Activated CD4-positive, alpha-beta memory T cell treated with anti-CD3 and anti-CD28 coated beads for 36 hours (primary cell): ENCODE results near the gene IRF3. TPM values are rescaled to one million over a fixed set of nuclear protein-coding genes. Genes with fewer than 3 reads are reported as not detected.

ENCODE experiments used
- CTCF ChIA-PET: fragments of 350-600 bp; sonication (Branson Sonifier 250); formaldehyde crosslinking; loops from one replicate; lab custom pipeline; 2021; ENCODE audit warnings: antibody characterized with exemption, inconsistent platforms; lab: Charles Lee
- POLR2A ChIA-PET: fragments of 350-600 bp; sonication (Branson Sonifier 250); formaldehyde crosslinking; loops from one replicate; lab custom pipeline; 2021; ENCODE audit warnings: antibody characterized with exemption; lab: Charles Lee
- DNase-seq: peaks from one replicate; pipeline ENCODE4 v3.0.0-alpha.2; 2020
- H3K27ac Mint-ChIP-seq: one replicate; pipeline ENCODE4 v1.8.0; 2021; ENCODE audit warnings: mixed read lengths
- H3K27me3 Mint-ChIP-seq: one replicate; pipeline ENCODE4 v1.8.0; 2021; ENCODE audit warnings: mixed read lengths
- H3K36me3 Mint-ChIP-seq: one replicate; pipeline ENCODE4 v1.8.0; 2021; ENCODE audit warnings: mixed read lengths
- H3K4me1 Mint-ChIP-seq: one replicate; pipeline ENCODE4 v1.8.0; 2021; ENCODE audit warnings: low read depth, mixed read lengths
- H3K4me3 Mint-ChIP-seq: one replicate; pipeline ENCODE4 v1.8.0; 2021; ENCODE audit warnings: mild to moderate bottlenecking, mixed read lengths
- H3K9me3 Mint-ChIP-seq: one replicate; pipeline ENCODE4 v1.8.0; 2021; ENCODE audit warnings: mixed read lengths
- intact Hi-C: fragments of 100-400 bp; cut with micrococcal nuclease; formaldehyde crosslinking; loops from one replicate; pipeline ENCODE4 v1.15.1; 2023
- total RNA-seq, 2 experiments: library from RNA; stranded (reverse); gene quantifications; one replicate each; pipeline ENCODE4 v1.2.3, GENCODE V29; 2021

Gene IRF3
- total RNA-seq, 2 experiments from 2014 or later = 143 to 156 TPM

- peaks cover 32% of the 10 kb centered on the region for H3K4me1 Mint-ChIP-seq
- CTCF ChIA-PET = interaction anchor here (0.6 to 3.3 kb wide), 8 partner anchors 9 to 302 kb away, joined by 3 to 31 read pairs (median 4); partner anchors contain the start of genes PRMT1 and RRAS
- intact Hi-C loops = loop anchor here (1.0 kb wide), 3 partner anchors 12 to 74 kb away; partner anchors contain the start of gene RRAS
- POLR2A ChIA-PET = interaction anchor here (0.5 to 3.6 kb wide), 7 partner anchors 9 to 131 kb away, joined by 3 to 29 read pairs (median 5); partner anchors contain the start of genes PRMT1, RRAS and SCAF1
- peaks cover 28% of the 10 kb centered on the region for H3K36me3 Mint-ChIP-seq
- H3K4me3 Mint-ChIP-seq = peak overlapping the region; percentile 99
- DNase-seq = peak; percentile 96
- peak overlapping the region; percentile 96 for H3K27ac Mint-ChIP-seq
- no peaks in the 10 kb centered on the region for H3K27me3 Mint-ChIP-seq
- no peaks in the 10 kb centered on the region for H3K9me3 Mint-ChIP-seq
These were observed 1.3 kb downstream of the IRF3 start for GRCh38 chr19:49664171-49665035.

- CTCF ChIA-PET = interaction anchor here (0.7 to 3.3 kb wide), 5 partner anchors 9 to 55 kb away, joined by 3 to 31 read pairs (median 7); partner anchors contain the start of gene PRMT1
- peak overlapping the region; percentile 99 for H3K4me3 Mint-ChIP-seq
- peaks cover 27% of the 10 kb centered on the region for H3K36me3 Mint-ChIP-seq
- no peak for DNase-seq
- no peaks in the 10 kb centered on the region for H3K9me3 Mint-ChIP-seq
- peak overlapping the region; percentile 96 for H3K27ac Mint-ChIP-seq
- peaks cover 35% of the 10 kb centered on the region for H3K4me1 Mint-ChIP-seq
- POLR2A ChIA-PET = interaction anchor here (1.7 to 3.6 kb wide), 3 partner anchors 8 to 21 kb away, joined by 5 to 29 read pairs (median 20); partner anchors contain the start of genes PRMT1 and SCAF1
- H3K27me3 Mint-ChIP-seq = no peaks in the 10 kb centered on the region
- intact Hi-C loops = no loop called here
These were observed 2.4 kb downstream of the IRF3 start for GRCh38 chr19:49663224-49663623.

GRCh38 chr19:49662011-49662410 is 3.6 kb downstream of the IRF3 start:
- ChIA-PET CTCF (interaction anchor here (2.5 kb wide), 1 partner anchor 10 kb away, joined by 14 read pairs; no protein-coding TSS in a partner anchor), POLR2A (interaction anchor here (0.7 kb wide), 1 partner anchor 15 kb away, joined by 3 read pairs; no protein-coding TSS in a partner anchor)
- no peak for DNase-seq
- Mint-ChIP-seq H3K27me3 (no peaks in the 10 kb centered on the region), H3K4me3 (no peak overlapping the region), H3K4me1 (peaks cover 28% of the 10 kb centered on the region), H3K36me3 (peaks cover 32% of the 10 kb centered on the region), H3K27ac (no peak overlapping the region), H3K9me3 (no peaks in the 10 kb centered on the region)
- intact Hi-C loops = no loop called here

- Mint-ChIP-seq H3K36me3 (peaks cover 33% of the 10 kb centered on the region), H3K27ac (no peak overlapping the region), H3K27me3 (no peaks in the 10 kb centered on the region), H3K4me3 (no peak overlapping the region), H3K9me3 (no peaks in the 10 kb centered on the region), H3K4me1 (peaks cover 21% of the 10 kb centered on the region)
- ChIA-PET CTCF (interaction anchor here (1.2 to 2.5 kb wide), 3 partner anchors 11 to 24 kb away, joined by 3 to 14 read pairs (median 4); no protein-coding TSS in a partner anchor), POLR2A (interaction anchor here (0.9 kb wide), 1 partner anchor 16 kb away, joined by 3 read pairs; no protein-coding TSS in a partner anchor)
- DNase-seq = no peak
- intact Hi-C loops = no loop called here
These were observed 5.2 kb downstream of the IRF3 start for GRCh38 chr19:49660338-49660961.

GRCh38 chr19:49658566-49659442 is 6.9 kb downstream of the IRF3 start:
- H3K9me3 Mint-ChIP-seq = no peaks in the 10 kb centered on the region
- CTCF ChIA-PET = interaction anchor here (1.2 to 2.2 kb wide), 2 partner anchors 13 to 20 kb away, joined by 4 to 5 read pairs; no protein-coding TSS in a partner anchor
- no peak overlapping the region for H3K4me3 Mint-ChIP-seq
- no peak overlapping the region for H3K27ac Mint-ChIP-seq
- H3K27me3 Mint-ChIP-seq = no peaks in the 10 kb centered on the region
- DNase-seq = no peak
- intact Hi-C loops = no loop called here
- POLR2A ChIA-PET = no interaction called here
- peaks cover 37% of the 10 kb centered on the region for H3K36me3 Mint-ChIP-seq
- H3K4me1 Mint-ChIP-seq = peaks cover 17% of the 10 kb centered on the region

- Mint-ChIP-seq H3K27ac (no peak overlapping the region), H3K36me3 (peaks cover 37% of the 10 kb centered on the region), H3K9me3 (no peaks in the 10 kb centered on the region), H3K27me3 (no peaks in the 10 kb centered on the region), H3K4me3 (no peak overlapping the region), H3K4me1 (peaks cover 10% of the 10 kb centered on the region)
- ChIA-PET POLR2A (no interaction called here), CTCF (interaction anchor here (2.2 kb wide), 1 partner anchor 21 kb away, joined by 5 read pairs; no protein-coding TSS in a partner anchor)
- intact Hi-C loops = no loop called here
- no peak for DNase-seq
These were observed 7.5 kb downstream of the IRF3 start for GRCh38 chr19:49658139-49658517.

- no peak overlapping the region for H3K4me3 Mint-ChIP-seq
- H3K36me3 Mint-ChIP-seq = peaks cover 35% of the 10 kb centered on the region
- DNase-seq = no peak
- ChIA-PET POLR2A (no interaction called here), CTCF (interaction anchor here (2.2 to 2.5 kb wide), 2 partner anchors 15 to 21 kb away, joined by 5 to 13 read pairs; no protein-coding TSS in a partner anchor)
- no peaks in the 10 kb centered on the region for H3K9me3 Mint-ChIP-seq
- no peaks in the 10 kb centered on the region for H3K27me3 Mint-ChIP-seq
- intact Hi-C loops = no loop called here
- no peak overlapping the region for H3K27ac Mint-ChIP-seq
- H3K4me1 Mint-ChIP-seq = peaks cover 5% of the 10 kb centered on the region
These were observed 8.0 kb downstream of the IRF3 start for GRCh38 chr19:49657493-49658138.

GRCh38 chr19:49656456-49657109 is 9.1 kb downstream of the IRF3 start:
- no peak overlapping the region for H3K4me3 Mint-ChIP-seq
- CTCF ChIA-PET = interaction anchor here (1.5 to 2.5 kb wide), 3 partner anchors 16 to 24 kb away, joined by 4 to 13 read pairs (median 5); no protein-coding TSS in a partner anchor
- POLR2A ChIA-PET = interaction anchor here (1.3 to 1.7 kb wide), 2 partner anchors 8 to 20 kb away, joined by 3 to 5 read pairs; no protein-coding TSS in a partner anchor
- peaks cover 3% of the 10 kb centered on the region for H3K4me1 Mint-ChIP-seq
- no peaks in the 10 kb centered on the region for H3K27me3 Mint-ChIP-seq
- no peaks in the 10 kb centered on the region for H3K9me3 Mint-ChIP-seq
- intact Hi-C loops = no loop called here
- DNase-seq = no peak
- no peak overlapping the region for H3K27ac Mint-ChIP-seq
- H3K36me3 Mint-ChIP-seq = peaks cover 32% of the 10 kb centered on the region

GRCh38 chr19:49655570-49656455 is 9.8 kb downstream of the IRF3 start:
- ChIA-PET CTCF (interaction anchor here (0.8 to 2.5 kb wide), 4 partner anchors 12 to 86 kb away, joined by 3 to 13 read pairs (median 4); no protein-coding TSS in a partner anchor), POLR2A (interaction anchor here (0.5 to 1.7 kb wide), 5 partner anchors 8 to 704 kb away, joined by 3 to 6 read pairs (median 3); no protein-coding TSS in a partner anchor)
- Mint-ChIP-seq H3K27me3 (no peaks in the 10 kb centered on the region), H3K36me3 (peaks cover 33% of the 10 kb centered on the region), H3K4me1 (peaks cover 3% of the 10 kb centered on the region), H3K27ac (no peak overlapping the region), H3K9me3 (no peaks in the 10 kb centered on the region), H3K4me3 (no peak overlapping the region)
- DNase-seq = no peak
- intact Hi-C loops = no loop called here
